Lower leg skin (tissue), 4 donors: ENCODE results near the gene AKT1S1. TPM values are rescaled to one million over a fixed set of nuclear protein-coding genes. Genes with fewer than 3 reads are reported as not detected.

Source experiments
- DNase-seq, 2 donors: peaks; one replicate each; pipeline ENCODE4 v3.0.0-alpha.2; 2019; ENCODE audit warnings: low spot score in 2 of 2
- H3K4me3 ChIP-seq: fragments of 200-600 bp; sonication (generic); 2 replicates; pipeline ENCODE4 v1.5.1; 2017; ENCODE audit warnings: mild to moderate bottlenecking, low read depth; ENCODE audit not compliant: poor library complexity, severe bottlenecking
- CTCF ChIP-seq, 3 donors: fragments of 450-650 bp; IDR thresholded peaks; one replicate each; pipeline ENCODE4 v1.5.1; 2016; ENCODE audit warnings: antibody characterized with exemption in 3 of 3, mild to moderate bottlenecking in 3 of 3, moderate library complexity in 2 of 3
- POLR2A ChIP-seq, 2 donors: fragments of 450-650 bp; IDR thresholded peaks; one replicate each; pipeline ENCODE4 v1.6.1; 2016 to 2017; ENCODE audit warnings: antibody characterized with exemption in 2 of 2, mild to moderate bottlenecking in 1 of 2, moderate library complexity in 1 of 2
- WGBS, 2 donors: methylation state at CpG; one replicate each; pipeline ENCODE4 v1.1.5; 2018; 5-methylcytosine and 5-hydroxymethylcytosine counted together
- intact Hi-C: fragments of 100-400 bp; cut with DNase I; formaldehyde crosslinking; loops from one replicate; pipeline ENCODE4 v1.15.0; 2023; ENCODE audit warnings: low total_unique reads
- total RNA-seq, 4 donors: library from RNA; depleted of rRNA; stranded (reverse); fragments of >200 nt; gene quantifications; one replicate each; pipeline ENCODE4 v1.1.0, GENCODE V29; 2016

The AKT1S1 gene
- total RNA-seq, 4 donors from 2014 or later = 15.3 to 28.9 (median 23.8) TPM

GRCh38 chr19:49889687-49890348, 12.7 kb upstream of the AKT1S1 start:
- TF ChIP-seq CTCF (IDR thresholded peaks at IDR 0.05) (no peak), POLR2A (IDR thresholded peaks at IDR 0.05) (no peak)
- 31 to 35% methylated on average over 38 to 51 of the region's 71 CpGs for WGBS, 2 donors
- intact Hi-C loops = no loop called here
- peak in 1 of 2 donors; percentile 94 for DNase-seq
- no peak overlapping the region for H3K4me3 ChIP-seq

- intact Hi-C loops = no loop called here
- TF ChIP-seq POLR2A (IDR thresholded peaks at IDR 0.05) (no peak), CTCF (IDR thresholded peaks at IDR 0.05) (no peak)
- 91 to 95% methylated on average over 23 of the region's 23 CpGs for WGBS, 2 donors
- no peak for DNase-seq
- H3K4me3 ChIP-seq = no peak overlapping the region
These were observed 12.0 kb upstream of the AKT1S1 start for GRCh38 chr19:49889038-49889686.

GRCh38 chr19:49888510-49888824, 11.3 kb upstream of the AKT1S1 start:
- H3K4me3 ChIP-seq = no peak overlapping the region
- DNase-seq = no peak
- 83 to 86% methylated on average over 3 to 17 of the region's 18 CpGs for WGBS, 2 donors
- TF ChIP-seq POLR2A (IDR thresholded peaks at IDR 0.05) (no peak), CTCF (IDR thresholded peaks at IDR 0.05) (no peak)
- intact Hi-C loops = no loop called here

GRCh38 chr19:49887665-49888509, 10.7 kb upstream of the AKT1S1 start:
- 72% methylated on average over 47 to 54 of the region's 54 CpGs for WGBS, 2 donors
- no peak for TF ChIP-seq CTCF (IDR thresholded peaks at IDR 0.05)
- no peak for TF ChIP-seq POLR2A (IDR thresholded peaks at IDR 0.05)
- DNase-seq = no peak
- intact Hi-C loops = no loop called here
- H3K4me3 ChIP-seq = no peak overlapping the region

GRCh38 chr19:49887037-49887664, 10.0 kb upstream of the AKT1S1 start:
- 63 to 71% methylated on average over 21 to 23 of the region's 23 CpGs for WGBS, 2 donors
- no peak overlapping the region for H3K4me3 ChIP-seq
- TF ChIP-seq POLR2A (IDR thresholded peaks at IDR 0.05) (no peak), CTCF (IDR thresholded peaks at IDR 0.05) (no peak)
- no peak for DNase-seq
- intact Hi-C loops = no loop called here
